Heart right ventricle (tissue), 16 donors: ENCODE results near the gene AP1G1. TPM values are rescaled to one million over a fixed set of nuclear protein-coding genes. Genes with fewer than 3 reads are reported as not detected.

Experiments
- ATAC-seq, 8 donors: fragments of 200-7000 bp; cut with Tn5 transposase; one replicate each; pipeline ENCODE4 v1.9.1; 2020; ENCODE audit warnings: mild to moderate bottlenecking in 8 of 8, moderate library complexity in 8 of 8, moderate number of reproducible peaks in 1 of 8
- DNase-seq, 2 donors: peaks; one replicate each; pipeline ENCODE4 v3.0.0-alpha.2; 2020
- H3K27ac ChIP-seq, 10 donors: fragments of 200-600 bp; sonication (generic) in 2 of 10; one replicate each; pipeline versions ENCODE4 v1.5.0 to v1.8.0; 2020 to 2022; ENCODE audit warnings: mild to moderate bottlenecking in 3 of 10
- H3K27me3 ChIP-seq, 7 donors: fragments of 200-600 bp; one replicate each; pipeline ENCODE4 v1.8.0; 2021 to 2022; ENCODE audit warnings: mild to moderate bottlenecking in 2 of 7
- H3K36me3 ChIP-seq, 9 donors: fragments of 200-600 bp; sonication (generic) in 1 of 9; one replicate each; pipeline versions ENCODE4 v1.5.0 to v1.8.0; 2020 to 2022; ENCODE audit warnings: mild to moderate bottlenecking in 2 of 9
- H3K4me1 ChIP-seq, 9 donors: fragments of 200-600 bp; sonication (generic) in 1 of 9; one replicate each; pipeline versions ENCODE4 v1.5.0 to v1.8.0; 2020 to 2022; ENCODE audit warnings: mild to moderate bottlenecking in 4 of 9
- H3K4me3 ChIP-seq, 10 donors: fragments of 200-600 bp; sonication (generic) in 2 of 10; one replicate each; pipeline versions ENCODE4 v1.5.0 to v1.8.0; 2020 to 2022; ENCODE audit warnings: mild to moderate bottlenecking in 7 of 10, moderate library complexity in 2 of 10
- H3K9me3 ChIP-seq, 11 donors: fragments of 200-600 bp in 10 of 11; sonication (generic) in 2 of 11; one replicate each; pipeline versions ENCODE4 v1.5.0 to v1.8.0; 2013 to 2022; ENCODE audit warnings: mild to moderate bottlenecking in 2 of 11, control low read depth in 1 of 11, moderate library complexity in 1 of 11
- CTCF ChIP-seq, 9 donors: fragments of 200-600 bp; sonication (generic) in 2 of 9; IDR thresholded peaks; one replicate each; pipeline versions ENCODE4 v1.5.0 to v1.8.0; 2021 to 2022; ENCODE audit warnings: antibody characterized with exemption in 9 of 9, mild to moderate bottlenecking in 5 of 9, moderate library complexity in 1 of 9
- WGBS, 2 donors: extraction: QIAGEN DNeasy Blood & Tissue Kit; methylation state at CpG; one replicate each; pipeline ENCODE4 v1.1.7; 2013; ENCODE audit warnings: inconsistent platforms in 1 of 2; 5-methylcytosine and 5-hydroxymethylcytosine counted together
- intact Hi-C, 10 donors: fragments of 100-400 bp; cut with DNase I; formaldehyde crosslinking; loops; one replicate each; pipeline versions ENCODE4 v1.11.1 to v1.14.2; 2022
- polyA plus RNA-seq, 2 donors: library from polyadenylated mRNA; stranded (reverse); fragments of 200-250 nt; gene quantifications; one replicate each; pipeline ENCODE4 v1.2.3, GENCODE V29; 2013
- total RNA-seq, 10 donors: library from RNA; stranded (reverse); fragmentation: NEBNext Ultra II Directional in 3 of 10; extraction: Animal tissue kit (Norgen Biotek cat#: 25700) in 3 of 10; gene quantifications; one replicate each; pipeline versions ENCODE4 v1.2.1 to v1.2.4, GENCODE V29; 2021 to 2023
- donor health status: Arrhythmogenic right ventricular cardiomyopathy.
- donor health status: ischemic (EF 13 %, LVEDD 7.1; RV severe dilation, severe dysfunction).
- donor health status: healthy with polysubstance abuse.
- donor health status: DM: no; HTN: yes; CAD: no.
- donor health status: DM: no; HTN: no; CAD: no.
- donor health status: ischemic (EF 25% LVEDD 6.9; RV normal size, moderate dysfunction).
- donor health status: ischemic (EF 25% LVEDD 5.7; RV mildly dilated, moderate dysfunction).
- donor health status: healthy.
- donor health status: DM: yes; HTN: yes; CAD: no.
- donor health status: Ischemic cardiomyopathy.
- donor health status: ischemic (EF 35%, LVEDD 5.7; RV mildly dilated, moderate dysfunction).
- donor health status: nonischemic (EF 11% LVEDD 7.7; RV severe dilation, severe dysfunction).
- donor health status: DM: yes; HTN: yes; CAD: no.
- donor health status: PGD.
- donor health status: ischemic (EF 29% LVEDD 5.4; RV normal size, mild dysfunction).
- donor health status: nonischemic (EF 23%, LVEDD 6.1; RV moderate dilation, normal function).

AP1G1 gene
- total and polyA plus RNA-seq, 12 donors, result 12.4 to 53.7 (median 36.1) TPM

GRCh38 chr16:71706046-71706445, 102.6 kb downstream of the AP1G1 start:
- H3K27me3 ChIP-seq, result no peaks in the 10 kb centered on the region
- H3K4me3 ChIP-seq, result no peak overlapping the region
- ATAC-seq (no peak), DNase-seq (no peak)
- TF ChIP-seq CTCF (IDR thresholded peaks at IDR 0.05), result no peak
- no peak overlapping the region for H3K27ac ChIP-seq
- WGBS, 2 donors, result 94 to 97% methylated on average over 2 of the region's 2 CpGs
- H3K4me1 ChIP-seq, result peaks cover 0 to 9% (median 0%) of the 10 kb centered on the region in 9 donors
- H3K9me3 ChIP-seq, result no peaks in the 10 kb centered on the region
- H3K36me3 ChIP-seq, result peaks cover 0 to 15% (median 0%) of the 10 kb centered on the region in 9 donors
- intact Hi-C loops, result no loop called here

- ATAC-seq, result no peak
Observed at GRCh38 chr16:71703333-71703732, 105.3 kb downstream of the AP1G1 start.

GRCh38 chr16:71700831-71701230, 107.8 kb downstream of the AP1G1 start:
- no peak overlapping the region for H3K4me3 ChIP-seq
- TF ChIP-seq CTCF (IDR thresholded peaks at IDR 0.05), result no peak
- H3K27ac ChIP-seq, result no peak overlapping the region
- WGBS, 2 donors, result 90 to 96% methylated on average over 4 of the region's 4 CpGs
- no peaks in the 10 kb centered on the region for H3K4me1 ChIP-seq
- H3K9me3 ChIP-seq, result no peaks in the 10 kb centered on the region
- H3K36me3 ChIP-seq, result peaks cover 0 to 43% (median 0%) of the 10 kb centered on the region in 9 donors
- no peak for DNase-seq
- no peaks in the 10 kb centered on the region for H3K27me3 ChIP-seq
- intact Hi-C loops, result no loop called here
- no peak for ATAC-seq

More at GRCh38 chr16:71703333-71703732, 105.3 kb downstream of the AP1G1 start:
- Histone ChIP-seq H3K4me3 (no peak overlapping the region), H3K27ac (no peak overlapping the region), H3K36me3 (peaks cover 0 to 34% (median 0%) of the 10 kb centered on the region in 9 donors), H3K9me3 (no peaks in the 10 kb centered on the region), H3K4me1 (no peaks in the 10 kb centered on the region), H3K27me3 (no peaks in the 10 kb centered on the region)
- no peak for TF ChIP-seq CTCF (IDR thresholded peaks at IDR 0.05)
- DNase-seq, result no peak
- WGBS, 2 donors, result 89 to 93% methylated on average over 1 of the region's 1 CpG
- intact Hi-C loops, result no loop called here

GRCh38 chr16:71698491-71698890, 110.1 kb downstream of the AP1G1 start:
- Histone ChIP-seq H3K4me3 (no peak overlapping the region), H3K4me1 (no peaks in the 10 kb centered on the region), H3K27ac (no peak overlapping the region), H3K36me3 (peaks cover 0 to 43% (median 0%) of the 10 kb centered on the region in 9 donors), H3K9me3 (no peaks in the 10 kb centered on the region), H3K27me3 (no peaks in the 10 kb centered on the region)
- intact Hi-C loops, result no loop called here
- TF ChIP-seq CTCF (IDR thresholded peaks at IDR 0.05), result no peak
- DNase-seq, result no peak
- whole genome bisulfite sequencing, 2 donors, result 89 to 90% methylated on average over 3 of the region's 3 CpGs
- ATAC-seq, result no peak
